ENCODE results near the gene SLC17A3. TPM values are rescaled to one million over a fixed set of nuclear protein-coding genes. Genes with fewer than 3 reads are reported as not detected.

SLC17A3 gene
- total and polyA plus RNA-seq, 9 of the 15 experiments (the other 6 are each of a cell fraction or from before 2014, with no cell fraction given), result 0.04 to 0.08 TPM; not detected in 7

DNA sequence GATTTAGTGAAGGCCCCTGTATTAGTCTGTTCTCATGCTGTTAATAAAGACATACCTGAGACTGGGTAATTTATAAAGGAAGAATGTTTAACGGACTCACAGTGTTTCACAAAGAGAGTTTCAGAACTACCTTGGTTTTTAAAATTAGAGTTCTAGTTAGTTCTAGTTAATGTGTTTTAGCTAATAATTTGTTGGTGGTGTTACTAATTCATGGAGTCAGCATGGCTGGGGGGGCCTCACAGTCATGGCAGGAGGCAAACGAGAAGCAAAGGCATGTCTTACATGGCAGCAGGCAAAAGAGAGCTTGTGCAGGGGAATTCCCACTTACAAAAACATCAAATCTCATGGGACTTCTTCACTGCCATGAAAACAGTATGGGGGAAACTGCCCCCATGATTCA is 12.0 kb upstream of the SLC17A3 start (continued):
- TF ChIP-seq, protein P1, sequence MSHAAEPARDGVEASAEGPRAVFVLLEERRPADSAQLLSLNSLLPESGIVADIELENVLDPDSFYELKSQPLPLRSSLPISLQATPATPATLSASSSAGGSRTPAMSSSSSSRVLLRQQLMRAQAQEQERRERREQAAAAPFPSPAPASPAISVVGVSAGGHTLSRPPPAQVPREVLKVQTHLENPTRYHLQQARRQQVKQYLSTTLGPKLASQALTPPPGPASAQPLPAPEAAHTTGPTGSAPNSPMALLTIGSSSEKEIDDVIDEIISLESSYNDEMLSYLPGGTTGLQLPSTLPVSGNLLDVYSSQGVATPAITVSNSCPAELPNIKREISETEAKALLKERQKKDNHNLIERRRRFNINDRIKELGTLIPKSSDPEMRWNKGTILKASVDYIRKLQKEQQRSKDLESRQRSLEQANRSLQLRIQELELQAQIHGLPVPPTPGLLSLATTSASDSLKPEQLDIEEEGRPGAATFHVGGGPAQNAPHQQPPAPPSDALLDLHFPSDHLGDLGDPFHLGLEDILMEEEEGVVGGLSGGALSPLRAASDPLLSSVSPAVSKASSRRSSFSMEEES (CRISPR knock-in tag; IDR thresholded peaks at IDR 0.05), result no peak
- TF ChIP-seq BRF1 (IDR thresholded peaks at IDR 0.05; ENCODE audit: borderline replicate concordance, extremely low read depth, insufficient read length) (no peak), NELFE (IDR thresholded peaks at IDR 0.05; ENCODE audit: insufficient read depth, insufficient read length) (no peak), CHD1 (IDR thresholded peaks at IDR 0.05; ENCODE audit: low read length) (no peak), RBM14 (IDR thresholded peaks at IDR 0.05; ENCODE audit: borderline replicate concordance, insufficient read depth, low read depth, low read length) (no peak), ZNF766 (CRISPR knock-in tag; conservative IDR thresholded peaks at IDR 0.05) (no peak), E2F3 (CRISPR knock-in tag; IDR thresholded peaks at IDR 0.05) (no peak), ZNF311 (CRISPR knock-in tag; IDR thresholded peaks at IDR 0.05) (no peak), ETV5 (CRISPR knock-in tag; IDR thresholded peaks at IDR 0.05; ENCODE audit: low read depth) (no peak)
- TF ChIP-seq, protein P2, sequence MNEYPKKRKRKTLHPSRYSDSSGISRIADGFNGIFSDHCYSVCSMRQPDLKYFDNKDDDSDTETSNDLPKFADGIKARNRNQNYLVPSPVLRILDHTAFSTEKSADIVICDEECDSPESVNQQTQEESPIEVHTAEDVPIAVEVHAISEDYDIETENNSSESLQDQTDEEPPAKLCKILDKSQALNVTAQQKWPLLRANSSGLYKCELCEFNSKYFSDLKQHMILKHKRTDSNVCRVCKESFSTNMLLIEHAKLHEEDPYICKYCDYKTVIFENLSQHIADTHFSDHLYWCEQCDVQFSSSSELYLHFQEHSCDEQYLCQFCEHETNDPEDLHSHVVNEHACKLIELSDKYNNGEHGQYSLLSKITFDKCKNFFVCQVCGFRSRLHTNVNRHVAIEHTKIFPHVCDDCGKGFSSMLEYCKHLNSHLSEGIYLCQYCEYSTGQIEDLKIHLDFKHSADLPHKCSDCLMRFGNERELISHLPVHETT (CRISPR knock-in tag; conservative IDR thresholded peaks at IDR 0.05 in 1 of 2, IDR thresholded peaks at IDR 0.05 in 1 of 2), result no peak
- TF ChIP-seq, protein P3, sequence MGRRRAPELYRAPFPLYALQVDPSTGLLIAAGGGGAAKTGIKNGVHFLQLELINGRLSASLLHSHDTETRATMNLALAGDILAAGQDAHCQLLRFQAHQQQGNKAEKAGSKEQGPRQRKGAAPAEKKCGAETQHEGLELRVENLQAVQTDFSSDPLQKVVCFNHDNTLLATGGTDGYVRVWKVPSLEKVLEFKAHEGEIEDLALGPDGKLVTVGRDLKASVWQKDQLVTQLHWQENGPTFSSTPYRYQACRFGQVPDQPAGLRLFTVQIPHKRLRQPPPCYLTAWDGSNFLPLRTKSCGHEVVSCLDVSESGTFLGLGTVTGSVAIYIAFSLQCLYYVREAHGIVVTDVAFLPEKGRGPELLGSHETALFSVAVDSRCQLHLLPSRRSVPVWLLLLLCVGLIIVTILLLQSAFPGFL (CRISPR knock-in tag; IDR thresholded peaks at IDR 0.05), result no peak
